Measurements from ENCODE around the gene CHST3.

CHST3 gene

GRCh38 chr10:72056932-72057751 is 92.9 kb downstream of the CHST3 start:
- DNase-seq (ENCODE audit: low spot score) = no peak

- DNase-seq (ENCODE audit: low spot score) = no peak
Measured at GRCh38 chr10:72058347-72058898, 94.2 kb downstream of the CHST3 start.

GRCh38 chr10:72058989-72059842 is 95.0 kb downstream of the CHST3 start:
- DNase-seq (ENCODE audit: low spot score) = no peak

GRCh38 chr10:72059843-72060822 is 95.9 kb downstream of the CHST3 start:
- DNase-seq (ENCODE audit: low spot score) = no peak

GRCh38 chr10:72061491-72061890 is 97.3 kb downstream of the CHST3 start:
- DNase-seq (ENCODE audit: low spot score) = no peak

GRCh38 chr10:72061930-72062329 is 97.7 kb downstream of the CHST3 start:
- DNase-seq (ENCODE audit: low spot score) = no peak

GRCh38 chr10:72062382-72062781 is 98.2 kb downstream of the CHST3 start:
- no peak for DNase-seq (ENCODE audit: low spot score)

Data from hematopoietic multipotent progenitor cell treated with erythropoietin and hydrocortisone succinate and interleukin-3 and kit ligand, for 17 days (in vitro differentiated cells).